Measurements from ENCODE around the gene POU3F2.

The POU3F2 gene

GRCh38 chr6:98880486-98880885, 46.1 kb downstream of the POU3F2 start:
- peaks cover 3% of the 10 kb centered on the region; the same call in 1 of the 2 replicates for H3F3A ChIP-seq (ENCODE audit: insufficient read depth, low read length)
- H3K4me2 ChIP-seq (ENCODE audit: low read depth, low read length): no peak overlapping the region
- peak; percentile 71 for DNase-seq
- no peak overlapping the region for H3K4me3 ChIP-seq (ENCODE audit: low read length)
- no peak overlapping the region for H3K9ac ChIP-seq (ENCODE audit: low read length)
- peaks cover 9% of the 10 kb centered on the region for H3K4me1 ChIP-seq (ENCODE audit: low read length)
- no peaks in the 10 kb centered on the region; the same call in 1 of the 2 replicates for H3K27me3 ChIP-seq (replicated peaks; ENCODE audit: insufficient read depth, low read length)
- H3K27ac ChIP-seq (ENCODE audit: low read length): no peak overlapping the region
- H4K20me1 ChIP-seq (ENCODE audit: insufficient read depth, low read length): no peaks in the 10 kb centered on the region
- H3K9me3 ChIP-seq (replicated peaks; ENCODE audit: insufficient read depth, low read length): no peaks in the 10 kb centered on the region
- no peaks in the 10 kb centered on the region for H3K79me2 ChIP-seq (ENCODE audit: low read length)
- no peaks in the 10 kb centered on the region for H3K9me2 ChIP-seq (replicated peaks; ENCODE audit: insufficient read depth, low read length)
- TF ChIP-seq EZH2 (optimal IDR thresholded peaks at IDR 0.05; ENCODE audit: low read depth, low read length) (no peak), EZH2phosphoT487 (IDR thresholded peaks at IDR 0.05; ENCODE audit: low read length) (peak; percentile 85; the same call in 1 of the 2 replicates)
- H2AFZ ChIP-seq (ENCODE audit: low read length): no peak overlapping the region
- H3K36me3 ChIP-seq (replicated peaks; ENCODE audit: insufficient read depth, low read length): no peaks in the 10 kb centered on the region

GRCh38 chr6:98885330-98885729, 51.0 kb downstream of the POU3F2 start:
- no peak for DNase-seq
- no peaks in the 10 kb centered on the region for H4K20me1 ChIP-seq (ENCODE audit: insufficient read depth, low read length)
- H3K4me1 ChIP-seq (ENCODE audit: low read length): peaks cover 6% of the 10 kb centered on the region
- no peak overlapping the region for H3K9ac ChIP-seq (ENCODE audit: low read length)
- no peaks in the 10 kb centered on the region for H3K9me2 ChIP-seq (replicated peaks; ENCODE audit: insufficient read depth, low read length)
- H3K9me3 ChIP-seq (replicated peaks; ENCODE audit: insufficient read depth, low read length): no peaks in the 10 kb centered on the region
- H3K27me3 ChIP-seq (replicated peaks; ENCODE audit: insufficient read depth, low read length): no peaks in the 10 kb centered on the region; the same call in 1 of the 2 replicates
- no peak overlapping the region for H2AFZ ChIP-seq (ENCODE audit: low read length)
- no peaks in the 10 kb centered on the region for H3K79me2 ChIP-seq (ENCODE audit: low read length)
- no peak overlapping the region for H3K4me3 ChIP-seq (ENCODE audit: low read length)
- TF ChIP-seq EZH2 (optimal IDR thresholded peaks at IDR 0.05; ENCODE audit: low read depth, low read length) (no peak), EZH2phosphoT487 (IDR thresholded peaks at IDR 0.05; ENCODE audit: low read length) (no peak), CTCF (IDR thresholded peaks at IDR 0.05; ENCODE audit: low read length) (no peak)
- H3K36me3 ChIP-seq (replicated peaks; ENCODE audit: insufficient read depth, low read length): no peaks in the 10 kb centered on the region
- H3K4me2 ChIP-seq (ENCODE audit: low read depth, low read length): no peak overlapping the region
- no peak overlapping the region for H3K27ac ChIP-seq (ENCODE audit: low read length)
- peaks cover 3% of the 10 kb centered on the region; the same call in 1 of the 2 replicates for H3F3A ChIP-seq (ENCODE audit: insufficient read depth, low read length)

- H2AFZ ChIP-seq (ENCODE audit: low read length): no peak overlapping the region
- no peak for TF ChIP-seq EZH2phosphoT487 (IDR thresholded peaks at IDR 0.05; ENCODE audit: low read length)
- TF ChIP-seq CTCF (IDR thresholded peaks at IDR 0.05; ENCODE audit: low read length): no peak
- no peak for TF ChIP-seq EZH2 (optimal IDR thresholded peaks at IDR 0.05; ENCODE audit: low read depth, low read length)
- no peaks in the 10 kb centered on the region for H3F3A ChIP-seq (ENCODE audit: insufficient read depth, low read length)
Observed at GRCh38 chr6:98887650-98888049, 53.3 kb downstream of the POU3F2 start.

More at GRCh38 chr6:98887650-98888049, 53.3 kb downstream of the POU3F2 start:
- Histone ChIP-seq H3K4me1 (ENCODE audit: low read length) (no peaks in the 10 kb centered on the region), H3K4me2 (ENCODE audit: low read depth, low read length) (no peak overlapping the region), H3K9me2 (replicated peaks; ENCODE audit: insufficient read depth, low read length) (no peaks in the 10 kb centered on the region), H4K20me1 (ENCODE audit: insufficient read depth, low read length) (no peaks in the 10 kb centered on the region), H3K9ac (ENCODE audit: low read length) (no peak overlapping the region), H3K36me3 (replicated peaks; ENCODE audit: insufficient read depth, low read length) (no peaks in the 10 kb centered on the region), H3K79me2 (ENCODE audit: low read length) (no peaks in the 10 kb centered on the region), H3K27me3 (replicated peaks; ENCODE audit: insufficient read depth, low read length) (no peaks in the 10 kb centered on the region; the same call in 1 of the 2 replicates), H3K4me3 (ENCODE audit: low read length) (no peak overlapping the region), H3K27ac (ENCODE audit: low read length) (no peak overlapping the region), H3K9me3 (replicated peaks; ENCODE audit: insufficient read depth, low read length) (no peaks in the 10 kb centered on the region)
- no peak for DNase-seq

Data from MM.1S (cell line).